HCEC 1CT (cell line): ENCODE measurements around the gene PDE7B.
A peak's percentile ranks its signal among the peaks of the same experiment; 100 is the strongest.

Experiments used
- DNase-seq: peaks from one replicate; pipeline ENCODE4 v3.0.0-alpha.2; 2017

PDE7B gene

GRCh38 chr6:135891710-135892109 lies 40.2 kb downstream of the PDE7B start:
- DNase-seq: no peak

GRCh38 chr6:135895231-135895911 lies 43.9 kb downstream of the PDE7B start:
- DNase-seq: no peak

GRCh38 chr6:135897087-135897486 lies 45.6 kb downstream of the PDE7B start:
- DNase-seq: no peak

- DNase-seq: peak; percentile 81
These were observed 50.4 kb downstream of the PDE7B start for GRCh38 chr6:135901774-135902524.

GRCh38 chr6:135902756-135903331 lies 51.3 kb downstream of the PDE7B start:
- DNase-seq: peak; percentile 9

- DNase-seq: peak; percentile 31
These were observed 53.2 kb downstream of the PDE7B start for GRCh38 chr6:135904666-135905065.

GRCh38 chr6:135905604-135906300 lies 54.3 kb downstream of the PDE7B start:
- no peak for DNase-seq

- DNase-seq: peak; percentile 68
These were observed 55.0 kb downstream of the PDE7B start for GRCh38 chr6:135906542-135906941.

GRCh38 chr6:135906972-135907465 lies 55.5 kb downstream of the PDE7B start:
- DNase-seq: no peak

GRCh38 chr6:135909737-135910387 lies 58.4 kb downstream of the PDE7B start:
- peak; percentile 53 for DNase-seq

GRCh38 chr6:135910790-135911618 lies 59.5 kb downstream of the PDE7B start:
- DNase-seq: no peak

GRCh38 chr6:135913785-135914184 lies 62.3 kb downstream of the PDE7B start:
- no peak for DNase-seq

- DNase-seq: no peak
These were observed 67.5 kb downstream of the PDE7B start for GRCh38 chr6:135919026-135919425.

- no peak for DNase-seq
These were observed 69.2 kb downstream of the PDE7B start for GRCh38 chr6:135920689-135921088.

- no peak for DNase-seq
These were observed 69.7 kb downstream of the PDE7B start for GRCh38 chr6:135921188-135921587.

- peak; percentile 100 for DNase-seq
These were observed 70.7 kb downstream of the PDE7B start for GRCh38 chr6:135922174-135922573.

- peak; percentile 52 for DNase-seq
These were observed 71.2 kb downstream of the PDE7B start for GRCh38 chr6:135922746-135923145.

- DNase-seq: no peak
These were observed 81.2 kb downstream of the PDE7B start for GRCh38 chr6:135932651-135933050.

- DNase-seq: peak; percentile 79
These were observed 84.6 kb downstream of the PDE7B start for GRCh38 chr6:135935941-135936601.

- DNase-seq: peak; percentile 98
These were observed 85.1 kb downstream of the PDE7B start for GRCh38 chr6:135936606-135937005.

GRCh38 chr6:135937106-135937505 lies 85.6 kb downstream of the PDE7B start:
- no peak for DNase-seq
